A673 (cell line): ENCODE data around the gene PIPOX. TPM values are rescaled to one million over a fixed set of nuclear protein-coding genes. Genes with fewer than 3 reads are reported as not detected.
A peak's percentile ranks its signal among the peaks of the same experiment; 100 is the strongest.

ENCODE experiments used
- BruUV-seq: library from RNA; stranded (reverse); fragments of 400-500 nt; replicated peaks from 2 replicates; lab custom pipeline; 2021; lab: Mats Ljungman, UMichigan
- CTCF ChIA-PET: fragments of 300-600 bp; sonication (Branson Sonifier 250); formaldehyde crosslinking; loops from one replicate; lab custom pipeline; 2022; ENCODE audit warnings: antibody characterized with exemption; lab: Charles Lee
- POLR2A ChIA-PET: fragments of 300-600 bp; sonication (Branson Sonifier 250); formaldehyde crosslinking; loops from one replicate; lab custom pipeline; 2022; ENCODE audit warnings: antibody characterized with exemption; ENCODE audit not compliant: low non-redundant PET; lab: Charles Lee
- DNase-seq: peaks from one replicate; pipeline ENCODE4 v3.0.0-alpha.2; 2015; ENCODE audit warnings: low spot score
- H3K27ac ChIP-seq: fragments of 200-600 bp; sonication (generic); 2 replicates; pipeline ENCODE4 v1.5.1; 2016; ENCODE audit warnings: mixed run types, low read depth, mild to moderate bottlenecking, mixed read lengths, antibody characterized with exemption, low read length; ENCODE audit not compliant: poor library complexity, severe bottlenecking
- H3K27me3 ChIP-seq: fragments of 200-600 bp; sonication (generic); replicated peaks from 2 replicates; pipeline ENCODE4 v1.6.1; 2017; ENCODE audit warnings: mixed run types, low read depth, mild to moderate bottlenecking, mixed read lengths, antibody characterized with exemption, low read length; ENCODE audit not compliant: insufficient read depth, poor library complexity
- H3K36me3 ChIP-seq: fragments of 200-600 bp; sonication (generic); 2 replicates; pipeline ENCODE4 v1.6.1; 2016; ENCODE audit warnings: mixed run types, mild to moderate bottlenecking, mixed read lengths, antibody characterized with exemption, low read length; ENCODE audit not compliant: insufficient read depth, poor library complexity, severe bottlenecking
- H3K4me1 ChIP-seq: fragments of 200-600 bp; sonication (generic); 2 replicates; pipeline ENCODE4 v1.6.1; 2017; ENCODE audit warnings: mixed run types, mild to moderate bottlenecking, mixed read lengths, antibody characterized with exemption, low read length; ENCODE audit not compliant: insufficient read depth, poor library complexity, severe bottlenecking
- H3K4me3 ChIP-seq: fragments of 200-600 bp; sonication (generic); 2 replicates; pipeline ENCODE4 v1.5.1; 2016; ENCODE audit warnings: low read depth, mixed run types, mild to moderate bottlenecking, mixed read lengths, low read length; ENCODE audit not compliant: poor library complexity, severe bottlenecking
- H3K9me3 ChIP-seq: fragments of 200-600 bp; sonication (generic); 2 replicates; pipeline ENCODE4 v1.6.1; 2016; ENCODE audit warnings: mixed run types, low read depth, mild to moderate bottlenecking, mixed read lengths, antibody characterized with exemption, low read length; ENCODE audit not compliant: poor library complexity, severe bottlenecking
- CTCF ChIP-seq: fragments of 300-800, 200-600 bp; sonication (generic); conservative IDR thresholded peaks from 2 replicates; pipeline ENCODE4 v1.5.1; 2017; ENCODE audit warnings: low read depth, mild to moderate bottlenecking, antibody characterized with exemption, low read length, moderate library complexity, mixed read lengths
- EZH2 ChIP-seq: fragments of 200-600 bp; sonication (generic); IDR thresholded peaks from 2 replicates; pipeline ENCODE4 v1.6.1; 2017; ENCODE audit warnings: borderline replicate concordance, low read depth, mild to moderate bottlenecking, mixed read lengths, antibody characterized with exemption, low read length; ENCODE audit not compliant: poor library complexity, severe bottlenecking
- intact Hi-C: fragments of 100-400 bp; cut with micrococcal nuclease; formaldehyde crosslinking; loops from one replicate; pipeline ENCODE4 v1.10.0; 2022; ENCODE audit not compliant: unreplicated experiment
- total RNA-seq: library from RNA; stranded (reverse); gene quantifications from 2 replicates; pipeline ENCODE4 v1.2.3, GENCODE V29; 2021

PIPOX gene
- total RNA-seq, 1 experiment from 2014 or later, result 8.8 TPM

- POLR2A ChIA-PET, result interaction anchor here (0.6 kb wide), 1 partner anchor 175 kb away, joined by 15 read pairs; no protein-coding TSS in a partner anchor
- H3K27ac ChIP-seq, result no peak within 1 kb of the TSS
- TF ChIP-seq EZH2 (no peak), CTCF (no peak)
- no peaks in the 10 kb centered on the region for H3K36me3 ChIP-seq
- no peak within 1 kb of the TSS for H3K4me3 ChIP-seq
- CTCF ChIA-PET, result no interaction called here
- no TSS peak for BruUV-seq
- H3K9me3 ChIP-seq, result no peaks in the 10 kb centered on the region
- peaks cover 20% of the 10 kb centered on the region for H3K27me3 ChIP-seq
- intact Hi-C loops, result no loop called here
- peaks cover 5% of the 10 kb centered on the region for H3K4me1 ChIP-seq
- peak; percentile 87 for DNase-seq
Observed at GRCh38 chr17:29005936-29006511, 36.9 kb upstream of the PIPOX start, which contains the start of gene SEZ6. TSS of gene SEZ6 (minus strand) at chr17:29006033. CDS start at chr17:29005869, 164 bp downstream.

DNA sequence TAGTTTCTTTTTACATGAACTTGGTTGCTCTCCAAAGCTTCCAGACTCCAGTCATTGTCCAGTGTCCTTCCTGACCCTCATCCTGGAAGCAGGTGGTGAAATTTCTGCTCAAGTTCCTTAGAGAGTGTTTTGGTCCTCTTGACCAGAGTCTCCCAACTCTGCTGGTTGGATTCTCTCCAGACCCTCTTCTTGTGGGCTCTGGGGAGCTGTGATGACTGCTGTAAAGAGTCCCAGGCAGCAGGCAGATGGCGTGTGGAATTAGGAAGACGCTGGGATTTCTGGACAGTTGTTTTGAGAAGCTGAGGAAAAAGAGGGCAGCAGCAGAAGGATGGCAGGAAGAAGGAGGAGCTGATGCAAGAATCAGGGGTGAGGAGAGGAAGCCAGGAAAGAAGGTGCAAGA is 35.5 kb upstream of the PIPOX start:
- CTCF ChIA-PET, result interaction anchor here (1.4 kb wide), 1 partner anchor 110 kb away, joined by 3 read pairs; no protein-coding TSS in a partner anchor
- no TSS peak for BruUV-seq

DNA sequence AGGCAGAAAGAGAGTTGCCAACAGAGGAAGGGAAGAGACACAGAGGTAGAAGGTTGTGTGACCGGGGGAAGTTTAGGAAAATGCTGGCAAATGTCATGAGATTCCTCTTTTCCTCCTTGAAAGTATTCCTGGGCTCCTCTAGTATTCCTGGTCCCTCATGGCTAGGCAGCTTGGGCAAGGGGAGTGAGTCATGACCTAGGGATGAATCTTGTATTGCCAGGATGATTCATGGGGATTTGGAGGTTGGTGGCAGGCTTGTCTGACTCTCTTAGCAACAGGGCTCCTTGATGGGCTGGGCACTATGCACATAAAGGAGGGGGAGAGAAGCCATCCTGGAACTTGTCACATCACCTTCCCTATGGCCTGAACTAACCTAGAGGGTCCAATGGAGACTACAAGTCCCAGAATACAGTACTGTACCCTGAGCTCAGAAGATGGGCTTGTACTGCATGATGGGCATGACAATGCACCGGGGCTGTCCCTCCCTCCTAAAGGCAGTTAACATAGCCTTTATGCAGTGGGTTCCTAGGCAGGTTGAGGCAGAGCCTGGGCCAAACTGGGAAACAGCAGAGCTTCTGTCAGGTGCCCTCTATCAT is 35.0 kb upstream of the PIPOX start:
- ChIA-PET POLR2A (no interaction called here), CTCF (interaction anchor here (1.4 kb wide), 1 partner anchor 109 kb away, joined by 3 read pairs; no protein-coding TSS in a partner anchor)
- no peaks in the 10 kb centered on the region for H3K9me3 ChIP-seq
- no peak for DNase-seq
- H3K4me3 ChIP-seq, result no peak overlapping the region
- no peaks in the 10 kb centered on the region for H3K36me3 ChIP-seq
- peaks cover 20% of the 10 kb centered on the region for H3K27me3 ChIP-seq
- no peak overlapping the region for H3K27ac ChIP-seq
- no peak for TF ChIP-seq EZH2
- no peak for TF ChIP-seq CTCF
- no TSS peak for BruUV-seq
- intact Hi-C loops, result no loop called here
- peaks cover 5% of the 10 kb centered on the region for H3K4me1 ChIP-seq

More for the DNA sequence above, 35.5 kb upstream of the PIPOX start:
- Histone ChIP-seq H3K27me3 (peaks cover 20% of the 10 kb centered on the region), H3K36me3 (no peaks in the 10 kb centered on the region), H3K4me1 (peaks cover 5% of the 10 kb centered on the region), H3K4me3 (no peak overlapping the region), H3K27ac (no peak overlapping the region), H3K9me3 (no peaks in the 10 kb centered on the region)
- intact Hi-C loops, result no loop called here
- TF ChIP-seq EZH2 (no peak), CTCF (no peak)
- DNase-seq, result no peak
- POLR2A ChIA-PET, result no interaction called here
